ENCODE results near the gene UBE2J2.

DNA sequence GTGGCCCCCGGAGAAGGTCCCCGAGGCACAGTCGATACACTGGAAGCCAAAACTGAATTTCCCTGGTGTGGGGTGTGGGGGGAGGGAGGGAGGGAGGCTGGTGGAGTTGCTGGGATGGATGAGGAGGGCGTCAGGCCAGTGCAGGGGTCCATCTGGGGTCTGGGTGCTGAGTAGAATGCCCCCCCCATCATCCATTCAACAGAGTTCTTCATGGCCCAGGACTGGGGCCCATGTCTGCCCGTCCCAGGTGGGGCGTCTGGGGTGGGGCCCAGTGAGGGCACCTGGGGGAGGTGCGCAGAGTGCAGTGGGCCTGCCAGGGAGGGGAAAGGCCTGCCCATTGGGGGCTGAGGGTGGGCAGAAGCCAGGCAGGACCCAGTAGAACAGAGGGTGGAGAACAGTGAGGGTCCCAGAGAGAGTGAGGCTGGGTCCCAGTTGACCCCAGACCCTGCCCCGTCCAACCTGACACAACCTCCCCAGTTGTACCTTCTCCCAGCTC lies 69.2 kb downstream of the UBE2J2 start:
- TF ChIP-seq ARNT (IDR thresholded peaks at IDR 0.05) (no peak), SUZ12 (IDR thresholded peaks at IDR 0.05) (no peak), CTBP1 (IDR thresholded peaks at IDR 0.05; ENCODE audit: borderline replicate concordance) (no peak), TARDBP (IDR thresholded peaks at IDR 0.05) (no peak), SP1 (IDR thresholded peaks at IDR 0.05) (no peak), ZNF384 (IDR thresholded peaks at IDR 0.05) (no peak), FOXM1 (IDR thresholded peaks at IDR 0.05; ENCODE audit: borderline replicate concordance) (no peak), BHLHE40 (IDR thresholded peaks at IDR 0.05; ENCODE audit: borderline replicate concordance) (no peak), NFRKB (IDR thresholded peaks at IDR 0.05) (no peak), FOXA1 (IDR thresholded peaks at IDR 0.05) (no peak), LEF1 (IDR thresholded peaks at IDR 0.05; ENCODE audit: borderline replicate concordance) (no peak), HDGF (IDR thresholded peaks at IDR 0.05; ENCODE audit: borderline replicate concordance) (no peak)

Data from HEK293T (cell line).